HepG2 (cell line): ENCODE results near the gene SIGLEC8. TPM values are rescaled to one million over a fixed set of nuclear protein-coding genes. Genes with fewer than 3 reads are reported as not detected.

Experiments used
- ATAC-seq: fragments of 200-7000 bp; cut with Tn5 transposase; 3 replicates; pipeline ENCODE4 v1.9.1; 2020; ENCODE audit warnings: mild to moderate bottlenecking, moderate library complexity
- BruUV-seq: library from RNA; stranded (reverse); fragments of 400-500 nt; replicated peaks from 2 replicates; lab custom pipeline; 2021; lab: Mats Ljungman, UMichigan
- CTCF ChIA-PET: fragments of 300-600 bp; formaldehyde crosslinking; extraction: SDS; loops from one replicate; lab custom pipeline; 2021; ENCODE audit warnings: low total read pairs, inconsistent platforms, low intra/inter-chr PET ratio; lab: Yijun Ruan, JAX
- POLR2A ChIA-PET: fragments of 350-600 bp; sonication (Branson Sonifier 250); formaldehyde crosslinking; loops from one replicate; lab custom pipeline; 2020; ENCODE audit warnings: antibody characterized with exemption, inconsistent platforms; lab: Yijun Ruan, JAX
- DNase-seq: peaks from one replicate; pipeline ENCODE4 v3.0.0-alpha.2; 2015; ENCODE audit warnings: low spot score
- FAIRE-seq: peaks from 3 replicates; lab custom pipeline; 2011; peaks lifted over from hg19 to GRCh38; lab: Jason Lieb, UNC
- H2AFZ ChIP-seq: one replicate; pipeline ENCODE4 v1.6.1; 2011; ENCODE audit warnings: low read length, inconsistent platforms
- H3K27ac ChIP-seq: fragments of 300-600 bp; 3 replicates; pipeline ENCODE4 v1.8.0; 2011; ENCODE audit warnings: mixed run types, mild to moderate bottlenecking, mixed read lengths, low read length, inconsistent platforms; ENCODE audit not compliant: insufficient read depth; ENCODE audit errors: extremely low read length
- H3K27me3 ChIP-seq, 2 experiments: fragments of 200-600 bp in 1 of 2; 2 replicates in 1 of 2; 3 replicates in 1 of 2; pipeline versions ENCODE4 v1.6.0 to v1.8.0; 2011; ENCODE audit warnings: low read length in 2 of 2, mild to moderate bottlenecking in 2 of 2, moderate library complexity in 2 of 2, inconsistent platforms in 1 of 2; ENCODE audit not compliant: insufficient read depth in 2 of 2, control insufficient read depth in 1 of 2
- H3K36me3 ChIP-seq, 2 experiments: fragments of 200-600 bp in 1 of 2; replicated peaks in 1 of 2; 2 replicates in 1 of 2; 3 replicates in 1 of 2; pipeline versions ENCODE4 v1.5.1 to v1.8.0; 2011; ENCODE audit warnings: low read length in 2 of 2, inconsistent platforms in 1 of 2; ENCODE audit not compliant: insufficient read depth in 2 of 2, control insufficient read depth in 1 of 2
- H3K4me1 ChIP-seq: 2 replicates; pipeline ENCODE4 v1.5.1; 2012; ENCODE audit warnings: low read length, inconsistent platforms; ENCODE audit not compliant: insufficient read depth
- H3K4me2 ChIP-seq: 2 replicates; pipeline ENCODE4 v1.6.0; 2011; ENCODE audit warnings: low read depth, low read length, inconsistent platforms
- H3K4me3 ChIP-seq, 3 experiments: fragments of 200-600 bp in 1 of 3; sonication (generic), shearing (Covaris generic) in 1 of 3; replicated peaks in 1 of 3; 2 replicates each; pipeline ENCODE4 v1.5.1; 2011 to 2016; ENCODE audit warnings: low read length in 3 of 3, inconsistent platforms in 2 of 3, low read depth in 2 of 3, mild to moderate bottlenecking in 2 of 3, control low read depth in 1 of 3, mixed read lengths in 1 of 3; ENCODE audit not compliant: insufficient read depth in 1 of 3
- H3K79me2 ChIP-seq: one replicate; pipeline ENCODE4 v1.6.1; 2011; ENCODE audit warnings: low read length, inconsistent platforms; ENCODE audit not compliant: insufficient read depth
- H3K9ac ChIP-seq: 2 replicates; pipeline ENCODE4 v1.6.0; 2011; ENCODE audit warnings: mild to moderate bottlenecking, low read depth, low read length, inconsistent platforms; ENCODE audit not compliant: insufficient read depth
- H3K9me3 ChIP-seq: 2 replicates; pipeline ENCODE4 v1.5.1; 2012; ENCODE audit warnings: mild to moderate bottlenecking, low read length
- H4K20me1 ChIP-seq: 2 replicates; pipeline ENCODE4 v1.6.0; 2011; ENCODE audit warnings: inconsistent platforms, mild to moderate bottlenecking, low read length, moderate library complexity; ENCODE audit not compliant: insufficient read depth
- ARNTL ChIP-seq: sonication (generic); formaldehyde crosslinking; IDR thresholded peaks from 2 replicates; pipeline ENCODE4 v1.4.0; 2020; ENCODE audit warnings: mild to moderate bottlenecking, missing genetic modification reagents
- CEBPB ChIP-seq: IDR thresholded peaks from 2 replicates; pipeline ENCODE4 v1.6.1; 2011; ENCODE audit warnings: low read depth, low read length, improper control_type of control experiment, borderline replicate concordance
- CEBPZ ChIP-seq: IDR thresholded peaks from 2 replicates; pipeline ENCODE4 v1.6.1; 2012; ENCODE audit warnings: low read length, improper control_type of control experiment
- FOXO1 ChIP-seq: sonication (generic); formaldehyde crosslinking; IDR thresholded peaks from 2 replicates; pipeline ENCODE4 v1.4.0; 2020; ENCODE audit warnings: missing genetic modification reagents
- KDM3A ChIP-seq: IDR thresholded peaks from 2 replicates; pipeline ENCODE4 v1.6.1; 2018; ENCODE audit warnings: low read depth, missing compliant biosample characterization
- NFKB2 ChIP-seq: sonication (generic); formaldehyde crosslinking; IDR thresholded peaks from 2 replicates; pipeline ENCODE4 v1.4.0; 2020; ENCODE audit warnings: missing genetic modification reagents, borderline replicate concordance
- NR2F2 ChIP-seq: IDR thresholded peaks from 2 replicates; pipeline ENCODE4 v1.6.1; 2012; ENCODE audit warnings: low read depth, inconsistent platforms, borderline replicate concordance
- STAG1 ChIP-seq: sonication (generic); formaldehyde crosslinking; IDR thresholded peaks from 2 replicates; pipeline ENCODE4 v1.4.0; 2020; ENCODE audit warnings: missing genetic modification reagents
- TBX3 ChIP-seq: fragments of 450-650 bp; IDR thresholded peaks from 2 replicates; pipeline ENCODE4 v1.6.1; 2017; ENCODE audit warnings: antibody characterized with exemption, mild to moderate bottlenecking, inconsistent platforms, borderline replicate concordance
- TCF7 ChIP-seq: sonication (generic); IDR thresholded peaks from 2 replicates; pipeline ENCODE4 v1.6.1; 2016; ENCODE audit warnings: antibody characterized with exemption, low read depth
- ZFAT ChIP-seq: sonication (generic); formaldehyde crosslinking; conservative IDR thresholded peaks from 2 replicates; pipeline ENCODE4 v1.8.1; 2023; ENCODE audit warnings: missing genetic modification reagents, inconsistent platforms
- ZNF160 ChIP-seq: sonication (generic); formaldehyde crosslinking; IDR thresholded peaks from 2 replicates; pipeline ENCODE4 v1.8.0; 2022; ENCODE audit warnings: mild to moderate bottlenecking, inconsistent platforms, missing genetic modification reagents
- ZNF292 ChIP-seq: sonication (generic); formaldehyde crosslinking; IDR thresholded peaks from 2 replicates; pipeline ENCODE4 v1.8.1; 2022; ENCODE audit warnings: mild to moderate bottlenecking, low read depth, missing genetic modification reagents, borderline replicate concordance
- ZNF441 ChIP-seq: sonication (generic); formaldehyde crosslinking; IDR thresholded peaks from 2 replicates; pipeline ENCODE4 v1.7.0; 2021; ENCODE audit warnings: missing genetic modification reagents, borderline replicate concordance
- ZNF530 ChIP-seq: sonication (generic); formaldehyde crosslinking; IDR thresholded peaks from 2 replicates; pipeline ENCODE4 v1.5.0; 2020; ENCODE audit warnings: low read depth, mild to moderate bottlenecking, missing genetic modification reagents
- WGBS: methylation state at CpG from one replicate; pipeline ENCODE4 v1.1.6; 2017; ENCODE audit warnings: low lambda C conversion rate; 5-methylcytosine and 5-hydroxymethylcytosine counted together
- in situ Hi-C: cut with HindIII; loops from 2 replicates; pipeline ENCODE4 v1.10.0; 2017; ENCODE audit warnings: low pct_unique_long_range_greater_than_20kb; ENCODE audit not compliant: extremely low pct_ligation_motif_present
- intact Hi-C: fragments of 100-400 bp; cut with micrococcal nuclease; formaldehyde crosslinking; loops from one replicate; pipeline ENCODE4 v1.10.0; 2022; ENCODE audit not compliant: unreplicated experiment
- polyA plus RNA-seq, 8 experiments: library from polyadenylated mRNA; depleted of rRNA in 3 of 8; stranded (reverse) in 7 of 8; unstranded in 1 of 8; fragments of >200 nt; fragmentation: Illumina TruSeq in 4 of 8; extraction: Trizol in 4 of 8; gene quantifications; 2 replicates each; pipeline versions ENCODE4 v1.2.1 to v1.2.3, GENCODE V29; 2011 to 2016; ENCODE audit warnings: low read depth in 4 of 8, missing spikeins in 1 of 8, mixed read lengths in 1 of 8; ENCODE audit not compliant: insufficient read depth in 1 of 8
- total RNA-seq, 5 experiments: library from RNA; depleted of rRNA; stranded (reverse); fragments of >200 nt; fragmentation: Illumina TruSeq; extraction: Trizol; gene quantifications; 2 replicates each; pipeline ENCODE4 v1.2.3, GENCODE V29; 2016; ENCODE audit warnings: low read depth in 1 of 5
- TF ChIP-seq, protein P1 (sequence below): sonication (generic); formaldehyde crosslinking; IDR thresholded peaks from 2 replicates; pipeline ENCODE4 v1.4.0; 2020; ENCODE audit warnings: mild to moderate bottlenecking, missing genetic modification reagents
- TF ChIP-seq, protein P2 (sequence below): sonication (generic); formaldehyde crosslinking; IDR thresholded peaks from 2 replicates; pipeline ENCODE4 v1.5.1; 2020; ENCODE audit warnings: missing genetic modification reagents, mild to moderate bottlenecking, borderline replicate concordance

Gene SIGLEC8
- total and polyA plus RNA-seq, 2 of the 13 experiments (the other 11 are each of a cell fraction or from before 2014, with no cell fraction given): not detected

GRCh38 chr19:51440052-51440451 is 18.2 kb downstream of the SIGLEC8 start (continued):
- no peak for TF ChIP-seq NFKB2 (CRISPR knock-in tag)
- TF ChIP-seq, protein P1, sequence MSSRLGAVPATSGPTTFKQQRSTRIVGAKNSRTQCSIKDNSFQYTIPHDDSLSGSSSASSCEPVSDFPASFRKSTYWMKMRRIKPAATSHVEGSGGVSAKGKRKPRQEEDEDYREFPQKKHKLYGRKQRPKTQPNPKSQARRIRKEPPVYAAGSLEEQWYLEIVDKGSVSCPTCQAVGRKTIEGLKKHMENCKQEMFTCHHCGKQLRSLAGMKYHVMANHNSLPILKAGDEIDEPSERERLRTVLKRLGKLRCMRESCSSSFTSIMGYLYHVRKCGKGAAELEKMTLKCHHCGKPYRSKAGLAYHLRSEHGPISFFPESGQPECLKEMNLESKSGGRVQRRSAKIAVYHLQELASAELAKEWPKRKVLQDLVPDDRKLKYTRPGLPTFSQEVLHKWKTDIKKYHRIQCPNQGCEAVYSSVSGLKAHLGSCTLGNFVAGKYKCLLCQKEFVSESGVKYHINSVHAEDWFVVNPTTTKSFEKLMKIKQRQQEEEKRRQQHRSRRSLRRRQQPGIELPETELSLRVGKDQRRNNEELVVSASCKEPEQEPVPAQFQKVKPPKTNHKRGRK (CRISPR knock-in tag): no peak
- no peak for TF ChIP-seq TCF7
- no peak for TF ChIP-seq ZNF160 (CRISPR knock-in tag)
- no peak for TF ChIP-seq FOXO1 (CRISPR knock-in tag)

DNA sequence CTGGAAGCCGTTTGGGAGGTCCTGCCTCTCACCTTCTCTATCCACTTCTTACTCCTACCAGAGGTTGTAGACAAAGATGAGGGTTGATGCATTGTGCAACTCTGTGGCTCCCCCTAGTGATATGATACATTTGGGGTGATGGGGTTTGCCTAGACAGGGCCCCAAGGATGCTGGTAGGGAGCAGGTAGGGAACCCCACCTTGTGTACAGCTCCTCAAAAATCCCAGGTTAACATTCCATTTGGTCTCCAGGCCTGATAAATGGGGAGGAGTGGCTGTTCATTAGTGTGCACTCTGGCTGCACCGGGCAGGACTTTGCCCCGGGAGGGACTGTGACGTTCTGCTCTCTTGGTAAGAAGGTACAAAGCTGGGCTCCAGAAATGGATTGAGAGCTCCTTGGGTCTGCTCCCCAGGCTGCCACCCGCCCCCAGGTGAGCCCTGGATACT is 19.2 kb downstream of the SIGLEC8 start:
- no peaks in the 10 kb centered on the region for H3K36me3 ChIP-seq
- no TSS peak for BruUV-seq
- intact Hi-C loops (loop anchor here (1.0 kb wide), 1 partner anchor 100 kb away; no protein-coding TSS in a partner anchor), in situ Hi-C loops (no loop called here)
- WGBS: 2% methylated on average over 2 of the region's 5 CpGs
- POLR2A ChIA-PET: no interaction called here
- CTCF ChIA-PET: interaction anchor here (2.5 kb wide), 1 partner anchor 100 kb away, joined by 14 read pairs; no protein-coding TSS in a partner anchor
- H3K27ac ChIP-seq: no peak overlapping the region
- H3K4me3 ChIP-seq: no peak overlapping the region
- DNase-seq (peak; percentile 14), FAIRE-seq (no peak), ATAC-seq (peak; percentile 49)
- no peak overlapping the region for H3K4me2 ChIP-seq
- no peaks in the 10 kb centered on the region for H3K4me1 ChIP-seq
- peaks cover 1 to 19% of the 10 kb centered on the region in 2 experiments; a peak in 3 of 5 replicates for H3K27me3 ChIP-seq
- H2AFZ ChIP-seq: no peak overlapping the region
- no peaks in the 10 kb centered on the region for H4K20me1 ChIP-seq
- no peaks in the 10 kb centered on the region for H3K9me3 ChIP-seq
- no peak overlapping the region for H3K9ac ChIP-seq
- no peaks in the 10 kb centered on the region for H3K79me2 ChIP-seq
- TF ChIP-seq, protein P2, sequence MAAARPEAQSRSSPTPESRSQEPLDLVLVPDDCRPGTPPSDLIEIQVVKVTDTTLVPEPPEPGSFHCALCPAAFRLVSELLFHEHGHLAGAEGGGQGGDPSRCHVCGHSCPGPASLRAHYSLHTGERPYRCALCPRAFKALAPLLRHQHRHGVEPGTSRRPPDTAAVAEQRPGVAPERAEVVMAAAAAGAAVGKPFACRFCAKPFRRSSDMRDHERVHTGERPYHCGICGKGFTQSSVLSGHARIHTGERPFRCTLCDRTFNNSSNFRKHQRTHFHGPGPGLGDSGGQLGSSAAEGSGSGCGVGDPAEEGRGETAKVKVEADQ (CRISPR knock-in tag): no peak
- TF ChIP-seq ARNTL (no peak), NR2F2 (no peak), CEBPZ (no peak), ZNF530 (CRISPR knock-in tag) (no peak), CEBPB (peak; percentile 20; the same call in 1 of the 2 replicates), ZNF292 (CRISPR knock-in tag) (no peak), KDM3A (CRISPR knock-in tag) (no peak), ZNF441 (CRISPR knock-in tag) (no peak), TBX3 (no peak), STAG1 (CRISPR knock-in tag) (peak; percentile 70), ZFAT (CRISPR knock-in tag) (no peak)
